Islet of Langerhans (tissue), 1 donor: ENCODE results near the gene AMOTL2.

Experiments
- FAIRE-seq: peaks from one replicate; lab custom pipeline; 2011; peaks lifted over from hg19 to GRCh38; lab: Jason Lieb, UNC

Gene AMOTL2

GRCh38 chr3:134366221-134366927, 7.9 kb downstream of the AMOTL2 start:
- FAIRE-seq, result no peak

- FAIRE-seq, result no peak
Measured at GRCh38 chr3:134365766-134366065, 8.5 kb downstream of the AMOTL2 start.

- FAIRE-seq, result no peak
Measured at GRCh38 chr3:134364936-134365765, 9.1 kb downstream of the AMOTL2 start.

GRCh38 chr3:134364061-134364935, 9.9 kb downstream of the AMOTL2 start:
- FAIRE-seq, result no peak

GRCh38 chr3:134363381-134363755, 10.9 kb downstream of the AMOTL2 start:
- FAIRE-seq, result no peak

- no peak for FAIRE-seq
Measured at GRCh38 chr3:134362670-134363380, 11.4 kb downstream of the AMOTL2 start.

GRCh38 chr3:134362221-134362620, 12.0 kb downstream of the AMOTL2 start:
- no peak for FAIRE-seq

GRCh38 chr3:134361162-134361835, 12.9 kb downstream of the AMOTL2 start:
- no peak for FAIRE-seq

GRCh38 chr3:134360046-134360445, 14.2 kb downstream of the AMOTL2 start:
- FAIRE-seq, result no peak

GRCh38 chr3:134359121-134360010, 14.9 kb downstream of the AMOTL2 start:
- FAIRE-seq, result no peak

GRCh38 chr3:134357914-134358811, 16.1 kb downstream of the AMOTL2 start:
- no peak for FAIRE-seq

- FAIRE-seq, result no peak
Measured at GRCh38 chr3:134357261-134357913, 16.9 kb downstream of the AMOTL2 start.

GRCh38 chr3:134356411-134357040, 17.7 kb downstream of the AMOTL2 start:
- FAIRE-seq, result no peak

- no peak for FAIRE-seq
Measured at GRCh38 chr3:134355416-134355815, 18.8 kb downstream of the AMOTL2 start.

GRCh38 chr3:134354612-134355251, 19.5 kb downstream of the AMOTL2 start:
- no peak for FAIRE-seq

GRCh38 chr3:134353831-134354611, 20.2 kb downstream of the AMOTL2 start:
- FAIRE-seq, result no peak

GRCh38 chr3:134353171-134353825, 20.9 kb downstream of the AMOTL2 start:
- FAIRE-seq, result no peak
